GM12872 (cell line): ENCODE results near the gene LMNTD2.

Experiments
- CTCF ChIP-seq: IDR thresholded peaks from 3 replicates; pipeline ENCODE4 v1.5.1; 2011; ENCODE audit warnings: low read depth, mild to moderate bottlenecking, low read length, moderate library complexity; ENCODE audit not compliant: insufficient read depth

LMNTD2 gene

GRCh38 chr11:536841-537621 lies 23.5 kb downstream of the LMNTD2 start, which contains the start of gene LRRC56:
LRRC56 (plus strand) TSS chr11:537527; CDS start chr11:540685, 3,158 bp downstream.
- no peak for TF ChIP-seq CTCF

DNA sequence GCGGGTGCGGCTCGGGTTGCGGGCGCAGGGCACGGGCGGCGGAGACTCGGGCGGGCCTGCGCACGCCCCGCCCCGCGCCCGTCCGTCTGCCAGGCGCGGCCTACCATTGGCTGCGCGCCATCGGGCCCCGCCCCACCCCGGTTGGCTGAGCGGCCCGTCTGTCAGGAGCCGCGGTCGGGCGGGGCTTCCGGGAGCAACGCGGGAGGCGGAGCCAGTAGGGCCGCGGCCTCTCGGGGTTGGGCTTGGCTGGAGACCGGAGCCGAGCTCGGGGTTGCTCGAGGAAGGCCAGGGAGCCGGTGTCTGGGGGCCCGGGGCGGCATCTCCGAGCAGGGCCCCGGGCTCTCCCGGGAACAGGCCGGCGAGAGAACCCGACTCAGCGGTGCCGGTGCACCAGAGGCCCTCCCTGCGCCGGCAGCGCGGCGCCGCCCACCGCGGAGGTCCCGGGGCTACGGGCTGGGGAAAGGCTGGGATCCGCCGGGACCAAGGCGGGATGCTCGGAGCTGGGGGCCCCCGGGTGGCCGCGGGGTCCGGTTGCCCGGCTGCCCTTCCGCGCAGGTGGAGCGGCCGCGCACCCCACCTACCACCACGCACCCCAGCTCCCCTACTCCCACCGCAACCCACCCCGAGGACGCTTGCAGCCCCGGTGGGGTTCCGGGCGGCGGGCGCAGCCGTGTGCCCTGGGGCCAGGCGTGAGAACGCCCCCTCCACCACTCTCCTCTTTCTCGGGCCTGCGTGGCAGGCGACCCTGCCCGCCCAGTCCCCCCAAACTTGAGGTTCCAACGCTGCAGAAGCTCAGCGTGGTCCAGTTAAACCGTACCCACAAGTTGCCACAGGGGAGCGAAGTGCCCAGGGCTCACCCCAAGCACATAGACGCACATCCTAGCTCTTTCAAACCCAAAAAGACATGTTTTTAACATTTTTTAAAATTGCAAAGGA lies 24.8 kb downstream of the LMNTD2 start, which contains the start of gene HRAS:
TSS of gene HRAS (minus strand) at position 58 of the 936 bp plus-strand sequence.
- no peak for TF ChIP-seq CTCF

- no peak for TF ChIP-seq CTCF
These were observed 25.4 kb downstream of the LMNTD2 start for GRCh38 chr11:535210-535518.

GRCh38 chr11:534396-535209 lies 25.9 kb downstream of the LMNTD2 start:
- TF ChIP-seq CTCF, result no peak

DNA sequence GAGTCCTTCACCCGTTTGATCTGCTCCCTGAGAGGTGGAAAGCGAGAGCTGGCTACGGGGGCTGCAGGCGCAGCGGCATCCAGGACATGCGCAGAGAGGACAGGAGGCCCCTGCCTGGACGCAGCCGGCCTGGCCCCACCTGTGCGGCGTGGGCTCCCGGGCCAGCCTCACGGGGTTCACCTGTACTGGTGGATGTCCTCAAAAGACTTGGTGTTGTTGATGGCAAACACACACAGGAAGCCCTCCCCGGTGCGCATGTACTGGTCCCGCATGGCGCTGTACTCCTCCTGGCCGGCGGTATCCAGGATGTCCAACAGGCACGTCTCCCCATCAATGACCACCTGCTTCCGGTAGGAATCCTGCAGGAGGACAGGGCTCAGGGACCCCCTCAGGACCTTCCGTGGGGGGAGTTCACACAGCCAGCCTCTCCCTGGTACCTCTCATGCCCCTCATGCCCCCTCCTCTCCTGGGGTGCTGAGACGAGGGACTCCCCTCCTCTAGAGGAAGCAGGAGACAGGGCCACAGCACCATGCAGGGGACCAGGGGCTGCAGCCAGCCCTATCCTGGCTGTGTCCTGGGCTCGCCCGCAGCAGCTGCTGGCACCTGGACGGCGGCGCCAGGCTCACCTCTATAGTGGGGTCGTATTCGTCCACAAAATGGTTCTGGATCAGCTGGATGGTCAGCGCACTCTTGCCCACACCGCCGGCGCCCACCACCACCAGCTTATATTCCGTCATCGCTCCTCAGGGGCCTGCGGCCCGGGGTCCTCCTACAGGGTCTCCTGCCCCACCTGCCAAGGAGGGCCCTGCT lies 26.7 kb downstream of the LMNTD2 start:
- TF ChIP-seq CTCF, result no peak

DNA sequence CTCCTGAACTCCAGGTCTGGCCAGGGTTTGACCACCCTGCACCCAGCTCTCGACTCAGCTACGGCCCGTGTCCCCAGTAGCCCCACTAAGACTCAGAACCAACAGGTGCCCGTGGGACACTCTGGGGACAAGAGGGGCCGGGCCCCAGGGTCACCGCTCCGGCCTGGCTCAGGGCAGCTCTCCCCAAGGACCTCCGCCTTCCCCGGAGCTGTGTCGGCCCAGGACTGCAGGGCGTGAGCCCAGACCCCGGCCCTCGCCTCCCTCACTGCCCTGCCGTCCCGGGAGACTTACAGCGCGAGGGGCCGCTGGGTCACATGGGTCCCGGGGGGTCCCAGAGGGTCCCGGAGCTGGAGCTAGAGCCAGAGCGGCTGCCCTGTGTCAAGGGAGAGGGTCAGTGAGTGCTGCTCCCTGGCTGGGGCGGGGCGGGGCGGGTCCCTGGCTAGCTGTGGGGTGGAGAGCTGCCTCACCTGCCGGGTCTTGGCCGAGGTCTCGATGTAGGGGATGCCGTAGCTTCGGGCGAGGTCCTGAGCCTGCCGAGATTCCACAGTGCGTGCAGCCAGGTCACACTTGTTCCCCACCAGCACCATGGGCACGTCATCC lies 27.5 kb downstream of the LMNTD2 start:
- TF ChIP-seq CTCF, result no peak
